Measurements from ENCODE around the gene MLX. TPM values are rescaled to one million over a fixed set of nuclear protein-coding genes. Genes with fewer than 3 reads are reported as not detected.

MLX gene
- 20.0 and 33.5 TPM in 2 replicates for total RNA-seq

DNA sequence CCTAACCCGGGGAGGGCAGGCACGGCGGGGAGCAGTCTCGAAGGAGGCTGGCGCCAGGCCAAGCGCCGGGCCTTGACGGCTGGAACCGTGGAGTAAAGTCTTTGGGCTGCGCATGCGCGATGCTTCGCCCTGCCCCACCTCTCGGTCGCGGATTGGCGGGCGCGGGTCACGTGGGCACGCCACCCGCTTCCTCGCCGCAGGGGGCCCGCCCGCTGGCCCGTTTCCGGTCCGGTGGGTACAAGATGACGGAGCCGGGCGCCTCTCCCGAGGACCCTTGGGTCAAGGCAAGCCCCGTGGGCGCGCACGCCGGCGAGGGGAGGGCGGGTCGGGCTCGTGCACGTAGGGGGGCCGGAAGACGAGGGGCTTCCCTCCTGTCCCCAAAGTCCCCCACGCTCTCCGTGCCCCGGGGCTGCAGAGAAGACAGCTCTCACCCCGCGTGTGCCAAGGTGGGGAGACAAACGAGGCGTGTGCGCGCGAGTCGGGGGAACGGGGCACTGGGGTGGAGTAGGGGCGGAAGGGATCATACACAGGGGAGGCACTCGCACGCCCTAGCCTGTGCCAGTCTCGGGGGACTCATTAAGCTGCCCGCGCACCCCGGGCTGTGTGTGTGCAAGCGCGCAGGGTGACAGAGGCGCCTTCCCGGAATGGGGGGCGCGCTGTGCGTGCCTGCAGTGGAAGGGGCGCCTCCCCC is at the start of gene MLX:
Gene MLX (plus strand): TSS at position 218 of the 691 bp plus-strand sequence. CDS start 25 bp downstream, at position 243.

DNA sequence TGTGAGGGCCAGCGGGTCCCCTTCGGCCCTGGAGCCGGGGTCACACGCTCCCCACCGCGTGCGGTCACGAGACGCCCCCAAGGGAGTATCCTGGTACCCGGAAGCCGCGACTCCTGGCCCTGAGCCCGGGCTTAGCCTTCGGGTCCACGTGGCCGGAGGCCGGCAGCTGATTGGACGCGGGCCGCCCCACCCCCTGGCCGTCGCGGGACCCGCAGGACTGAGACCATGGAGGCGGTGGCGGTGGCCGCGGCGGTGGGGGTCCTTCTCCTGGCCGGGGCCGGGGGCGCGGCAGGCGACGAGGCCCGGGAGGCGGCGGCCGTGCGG is 30.9 kb upstream of the MLX start, which contains the start of gene NAGLU:
Gene NAGLU (plus strand): TSS at position 194 of the 324 bp plus-strand sequence. CDS start 32 bp downstream, at position 226.

GRCh38 chr17:42552736-42553135 is 14.2 kb upstream of the MLX start, which contains the start of gene HSD17B1:
Gene HSD17B1, plus strand, starts transcription at chr17:42552923. Its CDS starts 11 bp downstream, at chr17:42552934.

DNA sequence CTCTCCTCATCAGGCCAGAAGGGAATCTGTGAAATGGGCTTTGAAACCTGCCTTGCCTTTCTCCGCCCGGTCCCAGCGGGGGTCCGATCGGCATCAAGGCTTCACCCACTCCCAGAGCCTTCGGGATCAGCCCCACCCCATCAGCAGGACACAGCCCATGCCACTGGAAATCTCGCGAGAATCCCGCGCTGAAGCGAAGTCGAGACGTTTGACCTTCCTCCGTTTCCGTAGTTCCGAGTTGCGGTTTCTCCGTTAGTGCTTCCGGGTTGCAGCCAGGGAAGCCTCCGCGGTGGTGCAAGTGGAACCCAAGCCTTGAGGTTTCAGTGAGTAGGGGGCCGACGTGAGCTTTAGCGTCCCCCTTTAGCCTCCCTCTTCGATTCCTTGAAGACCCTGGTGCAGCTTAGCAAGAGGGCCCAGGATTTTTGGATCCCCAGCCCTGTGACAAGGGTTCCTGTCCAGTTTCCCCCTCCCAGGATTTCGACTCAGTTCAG is 5.0 kb upstream of the MLX start, which contains the start of gene COASY:
Gene COASY (plus strand): TSS at position 252 of the 491 bp plus-strand sequence. CDS start 475 bp downstream, outside the sequence.

DNA sequence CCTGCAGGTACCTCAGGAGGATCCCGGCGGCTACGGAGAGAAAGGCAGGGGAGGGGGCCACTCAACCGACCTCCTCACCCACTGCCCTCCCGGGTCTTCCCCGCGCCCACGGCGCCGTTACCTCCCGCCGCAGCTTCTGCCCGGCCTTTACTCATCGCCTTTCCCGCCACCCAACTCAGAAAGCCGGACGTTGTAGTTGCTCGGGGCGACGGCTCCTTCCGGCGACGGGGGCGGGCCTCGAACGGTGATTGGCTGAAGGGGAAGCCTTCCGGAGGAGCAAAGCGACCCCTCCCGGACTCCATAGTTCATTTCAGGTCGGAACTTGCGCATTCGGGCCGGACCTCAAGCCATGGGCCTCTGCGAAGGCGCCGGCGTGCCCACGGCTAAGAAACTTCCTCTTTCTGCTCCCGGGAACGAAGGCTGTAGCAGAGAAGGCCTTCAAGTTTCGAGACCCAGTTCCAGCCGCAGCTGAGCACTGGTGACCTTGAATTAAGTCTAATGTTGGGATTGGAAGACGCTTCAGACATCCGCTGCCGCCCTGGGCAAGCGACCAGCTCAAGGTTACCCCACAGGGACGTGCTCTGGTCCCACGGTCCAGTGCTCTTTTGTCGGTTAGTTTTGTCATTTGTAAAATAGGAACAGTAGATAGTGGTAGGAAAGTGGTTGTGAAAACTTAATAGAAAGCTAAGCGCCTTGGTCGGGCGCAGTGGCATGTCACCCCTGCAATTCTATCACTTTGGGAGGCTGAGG is 10.8 kb downstream of the MLX start, which contains the start of gene PSMC3IP:
Gene PSMC3IP (minus strand): TSS at position 198 of the 750 bp plus-strand sequence. CDS start 43 bp downstream, at position 155.

GRCh38 chr17:42609182-42609813 is 42.4 kb downstream of the MLX start, which contains the start of the genes RETREG3 and TUBG1:
Gene RETREG3, minus strand, starts transcription at chr17:42609374. Its CDS starts 50 bp downstream, at chr17:42609324.
Gene TUBG1, plus strand, starts transcription at chr17:42609683. Its CDS starts 55 bp downstream, at chr17:42609738.

Other genes starting within 250 kb of the MLX start
- 52.6 and 56.1 TPM in 2 replicates for gene STAT3, start 178.7 kb upstream of the MLX start, total RNA-seq
- gene CAVIN1, start 143.8 kb upstream of the MLX start, total RNA-seq, result 218 and 464 TPM in 2 replicates
- 49.5 and 67.9 TPM in 2 replicates for gene ATP6V0A1, start 108.2 kb upstream of the MLX start, total RNA-seq
- 34.2 and 34.9 TPM in 2 replicates for gene NAGLU, start 30.9 kb upstream of the MLX start, total RNA-seq
- 3.1 and 5.5 TPM in 2 replicates for gene HSD17B1, start 14.2 kb upstream of the MLX start, total RNA-seq
- 20.4 and 27.2 TPM in 2 replicates for gene COASY, start 5.0 kb upstream of the MLX start, total RNA-seq
- 2.3 and 4.3 TPM in 2 replicates for gene PSMC3IP, start 10.6 kb downstream of the MLX start, total RNA-seq
- gene RETREG3, start 42.3 kb downstream of the MLX start, total RNA-seq, result 79.7 and 106 TPM in 2 replicates
- 12.6 and 40.2 TPM in 2 replicates for gene TUBG1, start 42.6 kb downstream of the MLX start, total RNA-seq
- 13.0 and 15.7 TPM in 2 replicates for gene TUBG2, start 92.2 kb downstream of the MLX start, total RNA-seq
- gene PLEKHH3, start 109.9 kb downstream of the MLX start, total RNA-seq, result 18.1 and 29.1 TPM in 2 replicates
- gene CCR10, start 114.7 kb downstream of the MLX start, total RNA-seq, result 0.54 and 0.79 TPM in 2 replicates
- gene CNTNAP1, start 115.4 kb downstream of the MLX start, total RNA-seq, result 0.87 and 3.1 TPM in 2 replicates
- 11.4 and 16.9 TPM in 2 replicates for gene EZH1, start 177.9 kb downstream of the MLX start, total RNA-seq
- gene RAMP2, start 194.1 kb downstream of the MLX start, total RNA-seq, result 0.79 TPM in 1 of 2 replicates, not detected in the other
- gene VPS25, start 206.3 kb downstream of the MLX start, total RNA-seq, result 58.5 and 77.0 TPM in 2 replicates
- gene WNK4, start 213.5 kb downstream of the MLX start, total RNA-seq, result 0.33 and 0.39 TPM in 2 replicates
- 55.4 and 63.7 TPM in 2 replicates for gene COA3, start 231.6 kb downstream of the MLX start, total RNA-seq
- 0.79 TPM in 1 of 2 replicates, not detected in the other for gene CNTD1, start 231.8 kb downstream of the MLX start, total RNA-seq

Measured in placental epithelial cell (primary cell).